ENCODE results near the gene APOB. TPM values are rescaled to one million over a fixed set of nuclear protein-coding genes. Genes with fewer than 3 reads are reported as not detected.

Gene APOB
- total RNA-seq, 1 donor from 2014 or later, result 0.50 TPM

Other genes starting within 250 kb of the APOB start
- gene LDAH, start 221.0 kb downstream of the APOB start, total RNA-seq, result 26.4 and 28.2 TPM in 2 replicates
- gene TDRD15, start 79.9 kb upstream of the APOB start, total RNA-seq, result not detected in 2 replicates

Data from renal cortical epithelial cell (primary cell).